22Rv1 (cell line): ENCODE results near the gene RAB9A.

Source experiments
- CTCF ChIP-seq: fragments of 450-650 bp; IDR thresholded peaks from 2 replicates; pipeline ENCODE4 v1.5.1; 2017; ENCODE audit warnings: mild to moderate bottlenecking
- ZFX ChIP-seq: fragments of 450-650 bp; IDR thresholded peaks from 2 replicates; pipeline ENCODE4 v1.6.1; 2017; ENCODE audit warnings: antibody characterized with exemption, borderline replicate concordance

DNA sequence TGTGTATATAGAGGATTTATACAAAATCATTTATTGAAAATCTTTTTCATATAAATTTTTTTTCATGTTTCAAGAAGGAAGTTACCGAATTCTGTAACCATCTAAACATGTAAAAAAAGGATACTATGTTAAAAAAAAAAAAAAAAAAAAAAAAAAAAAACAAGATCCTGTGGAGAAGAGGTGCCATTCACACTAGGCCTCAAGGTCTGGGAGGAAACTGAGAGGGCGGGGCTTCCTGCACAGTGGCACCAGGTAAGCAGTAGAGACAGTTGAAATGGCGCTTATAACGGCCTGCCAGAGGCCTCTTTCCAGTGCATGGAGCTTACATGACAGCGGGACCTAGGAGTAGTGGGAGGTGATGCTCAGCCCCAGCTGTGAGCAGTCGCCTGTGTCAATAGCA, 28.0 kb downstream of the RAB9A start:
- TF ChIP-seq CTCF (no peak), ZFX (no peak)
